GM10248 (cell line): ENCODE results near the gene CARNS1.

Experiments used
- CTCF ChIA-PET: fragments of 300-600 bp; sonication (Branson Sonifier 250); formaldehyde crosslinking; extraction: SDS; loops from one replicate; lab custom pipeline; 2021; ENCODE audit warnings: antibody characterized with exemption; lab: Yijun Ruan, JAX
- POLR2A ChIA-PET: fragments of 350-650 bp; sonication (Branson Sonifier 250); formaldehyde crosslinking; extraction: SDS; loops from one replicate; lab custom pipeline; 2020; ENCODE audit warnings: antibody characterized with exemption; lab: Yijun Ruan, JAX
- DNase-seq: peaks from one replicate; pipeline ENCODE4 v3.0.0; 2012; ENCODE audit errors: extremely low spot score
- CTCF ChIP-seq: IDR thresholded peaks from 2 replicates; pipeline ENCODE4 v1.5.1; 2012; ENCODE audit warnings: mild to moderate bottlenecking, low read depth; ENCODE audit errors: extremely low read depth, missing control alignments, control extremely low read depth

The CARNS1 gene

DNA sequence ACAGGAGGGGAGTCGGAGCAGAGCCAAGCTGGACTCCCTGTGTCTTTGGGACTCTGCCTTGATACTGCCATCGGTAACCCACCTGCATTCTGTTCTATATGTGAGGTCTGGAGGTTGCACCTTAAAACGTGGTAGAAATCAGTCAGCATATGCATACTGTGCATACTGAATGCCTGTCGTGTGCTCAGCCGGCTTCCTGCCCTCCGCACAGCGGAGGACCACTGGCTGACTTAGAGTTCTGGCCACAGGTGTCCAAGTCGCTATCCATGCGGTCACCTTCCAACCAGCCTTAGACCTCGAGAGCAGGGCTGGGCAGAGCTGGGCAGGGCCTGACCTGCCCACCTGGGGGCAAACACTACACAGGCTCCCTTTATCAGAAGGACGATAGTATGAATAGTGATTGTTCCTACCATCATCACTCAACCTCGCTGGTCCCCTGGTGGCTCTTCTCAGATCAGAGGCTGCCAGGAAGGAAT lies 7.8 kb upstream of the CARNS1 start:
- POLR2A ChIA-PET, result interaction anchor here (0.5 kb wide), 1 partner anchor 83 kb away, joined by 3 read pairs; no protein-coding TSS in a partner anchor
- CTCF ChIA-PET, result interaction anchor here (0.9 to 3.4 kb wide), 9 partner anchors 10 to 94 kb away, joined by 3 to 21 read pairs (median 3); partner anchors contain the start of genes RAD9A and TMEM134
- no peak for TF ChIP-seq CTCF
- no peak for DNase-seq

GRCh38 chr11:67408437-67409200 lies 6.9 kb upstream of the CARNS1 start:
- CTCF ChIA-PET, result interaction anchor here (1.1 to 3.4 kb wide), 5 partner anchors 11 to 60 kb away, joined by 3 to 21 read pairs (median 4); partner anchors contain the start of genes RAD9A and TMEM134
- POLR2A ChIA-PET, result interaction anchor here (0.5 kb wide), 1 partner anchor 82 kb away, joined by 3 read pairs; no protein-coding TSS in a partner anchor

GRCh38 chr11:67409261-67409666 lies 6.2 kb upstream of the CARNS1 start:
- TF ChIP-seq CTCF, result no peak
- ChIA-PET POLR2A (no interaction called here), CTCF (interaction anchor here (1.4 to 3.4 kb wide), 2 partner anchors 11 to 59 kb away, joined by 3 to 21 read pairs; partner anchors contain the start of gene TMEM134)
- peak; percentile 75 for DNase-seq

More at GRCh38 chr11:67408437-67409200, 6.9 kb upstream of the CARNS1 start:
- TF ChIP-seq CTCF, result no peak
- no peak for DNase-seq

GRCh38 chr11:67409781-67410368 lies 5.6 kb upstream of the CARNS1 start:
- no peak for TF ChIP-seq CTCF
- ChIA-PET CTCF (interaction anchor here (3.4 kb wide), 1 partner anchor 10 kb away, joined by 21 read pairs; no protein-coding TSS in a partner anchor), POLR2A (no interaction called here)
- DNase-seq, result no peak

DNA sequence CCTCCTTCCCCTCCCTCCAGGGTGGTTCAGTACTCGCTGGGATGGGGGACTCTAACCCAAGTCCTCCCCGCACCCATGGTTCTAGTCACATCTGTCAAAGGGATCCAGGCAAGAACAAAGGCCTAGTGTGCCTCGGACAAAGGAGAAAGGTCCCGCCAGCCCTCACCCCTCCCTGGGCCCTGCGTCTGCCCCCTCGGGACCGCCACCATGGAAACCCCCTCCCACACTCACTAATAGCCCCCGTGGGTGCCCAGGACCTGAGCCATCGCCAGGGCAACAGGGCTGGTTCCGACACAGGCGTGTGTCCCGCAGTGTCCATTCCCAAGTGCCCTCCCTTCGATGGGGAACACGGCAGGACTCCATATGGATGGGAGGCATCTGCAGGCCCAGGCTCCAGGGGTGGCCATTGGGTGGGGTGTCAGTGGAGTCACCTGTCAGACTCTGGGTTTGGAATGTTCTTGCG lies 5.1 kb upstream of the CARNS1 start:
- TF ChIP-seq CTCF, result no peak
- ChIA-PET CTCF (interaction anchor here (1.5 kb wide), 1 partner anchor 8 kb away, joined by 8 read pairs; the partner anchor contains the start of gene PPP1CA), POLR2A (no interaction called here)
- no peak for DNase-seq
